GM12872 (cell line): ENCODE data around the gene VPS4B.

Source experiments
- CTCF ChIP-seq: IDR thresholded peaks from 3 replicates; pipeline ENCODE4 v1.5.1; 2011; ENCODE audit warnings: low read depth, mild to moderate bottlenecking, low read length, moderate library complexity; ENCODE audit not compliant: insufficient read depth

VPS4B gene

GRCh38 chr18:63431180-63431579, 8.9 kb upstream of the VPS4B start:
- TF ChIP-seq CTCF = no peak

GRCh38 chr18:63430526-63430925, 8.2 kb upstream of the VPS4B start:
- no peak for TF ChIP-seq CTCF

GRCh38 chr18:63427558-63427957, 5.3 kb upstream of the VPS4B start:
- TF ChIP-seq CTCF = no peak

- no peak for TF ChIP-seq CTCF
These were observed 608 bp upstream of the VPS4B start for GRCh38 chr18:63422864-63423304.

- no peak for TF ChIP-seq CTCF
These were observed 762 bp downstream of the VPS4B start for GRCh38 chr18:63421514-63421913.

GRCh38 chr18:63412953-63413352, 9.3 kb downstream of the VPS4B start:
- TF ChIP-seq CTCF = no peak

- no peak for TF ChIP-seq CTCF
These were observed 11.5 kb downstream of the VPS4B start for GRCh38 chr18:63410792-63411191.

GRCh38 chr18:63409301-63409700, 13.0 kb downstream of the VPS4B start:
- TF ChIP-seq CTCF = no peak
